CD14-positive monocyte (primary cell): ENCODE data around the gene PPARGC1A. TPM values are rescaled to one million over a fixed set of nuclear protein-coding genes. Genes with fewer than 3 reads are reported as not detected.

Experiments
- DNase-seq, 3 donors: peaks; one replicate each; pipeline ENCODE4 v3.0.0-alpha.2; 2011 to 2022
- H2AFZ ChIP-seq: 2 replicates; pipeline ENCODE4 v1.6.0; 2012; ENCODE audit warnings: mild to moderate bottlenecking, low read depth, low read length, inconsistent platforms; ENCODE audit not compliant: insufficient read depth, poor library complexity, severe bottlenecking
- H3K27ac ChIP-seq, 2 donors: 1 replicate in 1 of 2; 2 replicates in 1 of 2; pipeline ENCODE4 v1.5.1; 2012 to 2013; ENCODE audit warnings: low read length in 2 of 2, control low read depth in 1 of 2, inconsistent platforms in 1 of 2, low read depth in 1 of 2, mild to moderate bottlenecking in 1 of 2
- H3K27me3 ChIP-seq, 2 donors: one replicate each; pipeline versions ENCODE4 v1.6.0 to v1.6.1; 2011 to 2013; ENCODE audit warnings: low read length in 2 of 2; ENCODE audit not compliant: control insufficient read depth in 2 of 2, insufficient read depth in 2 of 2
- H3K36me3 ChIP-seq, 2 donors: replicated peaks in 1 of 2; 1 replicate in 1 of 2; 2 replicates in 1 of 2; pipeline versions ENCODE4 v1.5.1 to v1.6.1; 2012 to 2013; ENCODE audit warnings: low read length in 2 of 2, control low read depth in 1 of 2, inconsistent platforms in 1 of 2, mild to moderate bottlenecking in 1 of 2; ENCODE audit not compliant: insufficient read depth in 2 of 2, control insufficient read depth in 1 of 2
- H3K4me1 ChIP-seq, 2 donors: 1 replicate in 1 of 2; 2 replicates in 1 of 2; pipeline versions ENCODE4 v1.5.1 to v1.6.1; 2012 to 2013; ENCODE audit warnings: low read length in 2 of 2, control low read depth in 1 of 2, inconsistent platforms in 1 of 2, mild to moderate bottlenecking in 1 of 2, moderate library complexity in 1 of 2; ENCODE audit not compliant: insufficient read depth in 2 of 2, control insufficient read depth in 1 of 2
- H3K4me2 ChIP-seq: replicated peaks from 2 replicates; pipeline ENCODE3; 2012; ENCODE audit warnings: low read length, moderate library complexity, mild to moderate bottlenecking; ENCODE audit not compliant: poor library complexity, severe bottlenecking; ENCODE audit errors: extremely low read depth
- H3K4me3 ChIP-seq, 3 experiments: fragments of 200-600 bp in 1 of 3; sonication (generic) in 1 of 3; replicated peaks in 1 of 3; 1 replicate in 2 of 3; 2 replicates in 1 of 3; pipeline ENCODE4 v1.5.1; 2011 to 2013; ENCODE audit warnings: low read length in 3 of 3, mild to moderate bottlenecking in 3 of 3, control low read depth in 2 of 3, low read depth in 2 of 3, inconsistent platforms in 1 of 3, moderate library complexity in 1 of 3
- H3K79me2 ChIP-seq: 2 replicates; pipeline ENCODE4 v1.6.0; 2012; ENCODE audit warnings: mild to moderate bottlenecking, control low read depth, inconsistent platforms, low read length, moderate library complexity; ENCODE audit not compliant: insufficient read depth
- H3K9ac ChIP-seq: 2 replicates; pipeline ENCODE4 v1.6.0; 2017; ENCODE audit warnings: low read length, mild to moderate bottlenecking; ENCODE audit not compliant: insufficient read depth, poor library complexity, severe bottlenecking
- H3K9me3 ChIP-seq, 2 donors: replicated peaks in 1 of 2; 1 replicate in 1 of 2; 2 replicates in 1 of 2; pipeline versions ENCODE4 v1.5.1 to v1.6.1; 2012 to 2013; ENCODE audit warnings: low read length in 2 of 2, control low read depth in 1 of 2; ENCODE audit not compliant: control insufficient read depth in 1 of 2, insufficient read depth in 1 of 2
- H4K20me1 ChIP-seq: 2 replicates; pipeline ENCODE4 v1.6.0; 2012; ENCODE audit warnings: mild to moderate bottlenecking, low read length, control low read depth, moderate library complexity; ENCODE audit not compliant: insufficient read depth
- H3K27ac Mint-ChIP-seq, 7 donors: one replicate each; pipeline ENCODE4 v1.8.0; 2020; ENCODE audit warnings: mild to moderate bottlenecking in 7 of 7, mixed read lengths in 7 of 7, moderate library complexity in 6 of 7, inconsistent platforms in 2 of 7
- H3K27me3 Mint-ChIP-seq, 3 donors: one replicate each; pipeline ENCODE4 v1.8.0; 2021 to 2022; ENCODE audit warnings: low read depth in 3 of 3, mild to moderate bottlenecking in 3 of 3, mixed read lengths in 3 of 3, moderate library complexity in 3 of 3, inconsistent platforms in 1 of 3
- H3K36me3 Mint-ChIP-seq, 2 donors: one replicate each; pipeline ENCODE4 v1.8.0; 2020; ENCODE audit warnings: mixed read lengths in 2 of 2, inconsistent platforms in 1 of 2, mild to moderate bottlenecking in 1 of 2
- H3K4me1 Mint-ChIP-seq: one replicate; pipeline ENCODE4 v1.8.0; 2020; ENCODE audit warnings: mild to moderate bottlenecking, mixed read lengths
- H3K4me3 Mint-ChIP-seq, 2 donors: one replicate each; pipeline ENCODE4 v1.8.0; 2020; ENCODE audit warnings: mild to moderate bottlenecking in 2 of 2, mixed read lengths in 2 of 2, moderate library complexity in 1 of 2
- H3K9me3 Mint-ChIP-seq, 7 donors: one replicate each; pipeline ENCODE4 v1.8.0; 2020 to 2022; ENCODE audit warnings: mixed read lengths in 7 of 7, mild to moderate bottlenecking in 6 of 7, moderate library complexity in 6 of 7, inconsistent platforms in 2 of 7
- CTCF ChIP-seq: fragments of 200-600 bp; IDR thresholded peaks from one replicate; pipeline ENCODE4 v1.8.0; 2022; ENCODE audit warnings: antibody characterized with exemption, mild to moderate bottlenecking
- WGBS: methylation state at CpG from one replicate; pipeline ENCODE4 v1.1.5; 2013; ENCODE audit warnings: missing lambda C conversion rate; ENCODE audit not compliant: insufficient coverage; 5-methylcytosine and 5-hydroxymethylcytosine counted together
- intact Hi-C, 2 donors: fragments of 100-400 bp; cut with micrococcal nuclease; formaldehyde crosslinking; loops; one replicate each; pipeline versions ENCODE4 v1.15.0 to v1.15.1; 2023
- polyA plus RNA-seq, 3 donors: library from polyadenylated mRNA; depleted of rRNA in 1 of 3; unstranded in 2 of 3; stranded (reverse) in 1 of 3; fragments of 300-500 nt in 2 of 3; fragments of >200 nt in 1 of 3; fragmentation: Illumina TruSeq in 2 of 3; gene quantifications; 1 replicate in 2 of 3; 2 replicates in 1 of 3; pipeline ENCODE4 v1.2.3, GENCODE V29; 2012 to 2021

Gene PPARGC1A
- polyA plus RNA-seq, 3 donors = 0.58 to 1.1 (median 0.79) TPM

GRCh38 chr4:23789762-23790161, 100.1 kb downstream of the PPARGC1A start:
- 88% methylated on average over 4 of the region's 5 CpGs for WGBS
- TF ChIP-seq CTCF = no peak
- Mint-ChIP-seq H3K36me3 (no peaks in the 10 kb centered on the region), H3K27ac (no peak overlapping the region), H3K4me1 (no peaks in the 10 kb centered on the region), H3K9me3 (peaks cover 0 to 7% (median 3%) of the 10 kb centered on the region in 7 donors), H3K4me3 (no peak overlapping the region), H3K27me3 (peaks cover 0 to 1% (median 0%) of the 10 kb centered on the region in 3 donors)
- intact Hi-C loops = no loop called here
- no peak for DNase-seq
- Histone ChIP-seq H3K36me3 (no peaks in the 10 kb centered on the region), H3K9ac (no peak overlapping the region), H3K9me3 (peaks cover 0 to 5% of the 10 kb centered on the region in 2 donors), H2AFZ (no peak overlapping the region), H3K27ac (no peak overlapping the region), H3K4me1 (no peaks in the 10 kb centered on the region), H3K4me3 (no peak overlapping the region), H4K20me1 (no peaks in the 10 kb centered on the region), H3K79me2 (no peaks in the 10 kb centered on the region), H3K4me2 (no peak overlapping the region), H3K27me3 (no peaks in the 10 kb centered on the region)

- no peak overlapping the region for H3K27ac Mint-ChIP-seq
- H3K79me2 ChIP-seq = no peaks in the 10 kb centered on the region
- H4K20me1 ChIP-seq = no peaks in the 10 kb centered on the region
- H3K9ac ChIP-seq = no peak overlapping the region
- no peaks in the 10 kb centered on the region for H3K36me3 Mint-ChIP-seq
- H3K27me3 Mint-ChIP-seq = peaks cover 0 to 1% (median 0%) of the 10 kb centered on the region in 3 donors
- intact Hi-C loops = no loop called here
- peaks cover under 1 to 7% (median 6%) of the 10 kb centered on the region in 7 donors for H3K9me3 Mint-ChIP-seq
- H3K4me2 ChIP-seq = no peak overlapping the region
- no CpG with 5 or more reads among the region's 5 CpGs for WGBS
- no peak overlapping the region for H3K4me3 ChIP-seq
- no peaks in the 10 kb centered on the region for H3K27me3 ChIP-seq
- peaks cover 0 to 5% of the 10 kb centered on the region in 2 donors for H3K9me3 ChIP-seq
- no peak overlapping the region for H3K4me3 Mint-ChIP-seq
- peak in 1 of 3 donors; percentile 22 for DNase-seq
- no peaks in the 10 kb centered on the region for H3K36me3 ChIP-seq
- H3K4me1 Mint-ChIP-seq = no peaks in the 10 kb centered on the region
- TF ChIP-seq CTCF = no peak
- H3K27ac ChIP-seq = no peak overlapping the region
- H2AFZ ChIP-seq = no peak overlapping the region
- H3K4me1 ChIP-seq = no peaks in the 10 kb centered on the region
Observed at GRCh38 chr4:23788460-23788859, 101.4 kb downstream of the PPARGC1A start.
